Activated CD8-positive, alpha-beta T cell treated with anti-CD3 and anti-CD28 coated beads for 36 hours (primary cell): ENCODE measurements around the gene VSIG8. TPM values are rescaled to one million over a fixed set of nuclear protein-coding genes. Genes with fewer than 3 reads are reported as not detected.

ENCODE experiments used
- ATAC-seq: fragments of 200-7000 bp; cut with Tn5 transposase; one replicate; pipeline ENCODE4 v1.10.0; 2021; ENCODE audit warnings: mild to moderate bottlenecking, moderate library complexity
- CTCF ChIA-PET: fragments of 350-600 bp; sonication (Branson Sonifier 250); formaldehyde crosslinking; loops from one replicate; lab custom pipeline; 2021; ENCODE audit warnings: antibody characterized with exemption; lab: Charles Lee
- POLR2A ChIA-PET: fragments of 350-600 bp; sonication (Branson Sonifier 250); formaldehyde crosslinking; loops from one replicate; lab custom pipeline; 2021; ENCODE audit warnings: antibody characterized with exemption; lab: Charles Lee
- DNase-seq: peaks from one replicate; pipeline ENCODE4 v3.0.0-alpha.2; 2020
- H3K27ac Mint-ChIP-seq: one replicate; pipeline ENCODE4 v1.8.0; 2021; ENCODE audit warnings: mild to moderate bottlenecking, mixed read lengths
- H3K27me3 Mint-ChIP-seq: one replicate; pipeline ENCODE4 v1.8.0; 2021; ENCODE audit warnings: mixed read lengths
- H3K36me3 Mint-ChIP-seq: one replicate; pipeline ENCODE4 v1.8.0; 2021; ENCODE audit warnings: low read depth, mixed read lengths
- H3K4me1 Mint-ChIP-seq: one replicate; pipeline ENCODE4 v1.8.0; 2021; ENCODE audit warnings: low read depth, mixed read lengths
- H3K4me3 Mint-ChIP-seq: one replicate; pipeline ENCODE4 v1.8.0; 2021; ENCODE audit warnings: mild to moderate bottlenecking, moderate library complexity, mixed read lengths
- H3K9me3 Mint-ChIP-seq: one replicate; pipeline ENCODE4 v1.8.0; 2021; ENCODE audit warnings: mixed read lengths
- CTCF ChIP-seq: fragments of 200-600 bp; IDR thresholded peaks from one replicate; pipeline ENCODE4 v1.8.0; 2022; ENCODE audit warnings: antibody characterized with exemption, mild to moderate bottlenecking
- intact Hi-C: fragments of 100-400 bp; cut with micrococcal nuclease; formaldehyde crosslinking; loops from one replicate; pipeline ENCODE4 v1.10.0; 2022
- total RNA-seq, 2 experiments: library from RNA; stranded (reverse); gene quantifications; one replicate each; pipeline ENCODE4 v1.2.3, GENCODE V29; 2021

The VSIG8 gene
- total RNA-seq, 2 experiments from 2014 or later: not detected

DNA sequence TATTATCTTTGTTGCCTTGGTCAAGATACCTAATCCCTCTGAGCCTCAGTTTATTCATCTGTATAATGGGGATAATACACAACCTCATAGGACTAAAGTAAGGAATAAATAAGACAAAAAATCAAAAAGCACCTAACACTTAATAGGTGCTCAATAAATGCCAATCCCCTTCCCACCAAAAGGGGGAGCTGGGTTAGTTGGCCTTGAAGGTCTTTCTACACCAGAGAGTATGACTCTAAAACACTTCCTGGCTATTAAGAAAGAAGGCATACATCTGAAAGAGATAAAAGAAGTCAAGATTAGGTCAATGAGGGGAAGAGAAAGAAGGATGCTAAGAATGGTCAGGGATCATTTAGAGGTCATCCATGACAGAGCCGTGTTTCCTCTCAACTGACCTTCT is 11.1 kb downstream of the VSIG8 start:
- Mint-ChIP-seq H3K36me3 (no peaks in the 10 kb centered on the region), H3K27ac (no peak overlapping the region), H3K9me3 (no peaks in the 10 kb centered on the region), H3K27me3 (no peaks in the 10 kb centered on the region), H3K4me3 (no peak overlapping the region), H3K4me1 (peaks cover 25% of the 10 kb centered on the region)
- CTCF ChIA-PET: interaction anchor here (0.9 to 7.9 kb wide), 10 partner anchors 12 to 165 kb away, joined by 3 to 57 read pairs (median 4); partner anchors contain the start of gene FCRL6
- DNase-seq: no peak
- no peak for TF ChIP-seq CTCF
- POLR2A ChIA-PET: interaction anchor here (1.2 to 1.4 kb wide), 3 partner anchors 10 to 74 kb away, joined by 3 to 4 read pairs (median 3); partner anchors contain the start of gene TAGLN2
- intact Hi-C loops: no loop called here
- no peak for ATAC-seq

DNA sequence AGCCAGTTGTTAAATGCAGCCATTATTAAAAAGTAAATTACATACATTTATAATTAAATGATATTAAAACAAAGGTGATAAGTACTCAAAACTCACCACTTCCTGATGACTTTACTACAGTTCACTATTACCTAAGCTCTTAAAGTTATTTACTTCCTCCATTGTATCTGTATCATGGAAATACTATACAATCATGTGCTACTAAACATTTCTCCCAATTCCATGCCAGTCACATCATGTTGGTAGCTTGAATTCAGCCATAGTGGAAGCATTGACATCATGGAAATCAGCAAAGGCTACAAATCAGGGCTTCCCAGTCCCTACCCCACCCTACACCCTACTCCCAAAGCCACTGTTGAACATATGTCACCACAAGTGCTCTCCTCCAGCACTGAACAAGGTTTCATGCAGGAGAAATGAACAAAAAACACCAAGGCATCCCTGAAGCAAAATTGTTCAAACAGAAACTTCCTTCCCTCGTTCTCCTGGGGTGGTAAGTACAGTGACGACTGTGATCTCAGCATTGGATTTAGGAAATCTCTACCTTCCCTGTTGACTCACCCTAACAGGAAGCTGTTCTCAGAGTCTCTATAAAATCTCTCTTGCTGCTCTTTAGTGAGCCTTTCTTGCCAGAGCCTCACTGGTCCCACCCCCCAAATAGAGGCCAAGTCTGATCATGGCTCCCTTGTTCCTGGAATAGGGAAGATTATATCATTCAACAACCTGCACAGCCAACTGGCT is 12.7 kb downstream of the VSIG8 start:
- Mint-ChIP-seq H3K4me1 (peaks cover 19% of the 10 kb centered on the region), H3K27me3 (no peaks in the 10 kb centered on the region), H3K4me3 (no peak overlapping the region), H3K9me3 (no peaks in the 10 kb centered on the region), H3K27ac (no peak overlapping the region), H3K36me3 (no peaks in the 10 kb centered on the region)
- DNase-seq: no peak
- intact Hi-C loops: no loop called here
- ChIA-PET CTCF (interaction anchor here (1.6 to 7.9 kb wide), 6 partner anchors 17 to 197 kb away, joined by 4 to 57 read pairs (median 9); partner anchors contain the start of gene FCRL6), POLR2A (interaction anchor here (0.9 to 1.4 kb wide), 3 partner anchors 9 to 23 kb away, joined by 3 to 4 read pairs (median 3); partner anchors contain the start of gene SLAMF8)
- ATAC-seq: no peak
- no peak for TF ChIP-seq CTCF

DNA sequence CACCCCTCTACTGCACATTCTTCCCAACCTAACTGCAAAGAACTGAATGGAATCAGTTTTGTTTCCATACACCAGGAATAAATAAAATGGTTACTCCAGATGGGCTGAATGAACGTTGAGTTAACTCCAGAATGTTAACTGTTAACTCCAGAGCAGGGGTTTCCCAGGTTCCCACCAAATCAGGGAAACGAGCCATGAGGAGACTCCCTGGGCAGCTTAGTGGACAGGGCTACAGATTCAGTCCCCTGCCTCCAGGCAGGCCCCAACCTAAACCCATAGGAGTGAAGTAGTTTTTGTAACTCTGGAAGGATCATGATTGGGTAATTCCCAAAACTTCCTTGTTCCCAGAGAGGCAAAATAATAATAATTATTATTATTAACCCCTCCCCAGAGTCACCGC is 14.1 kb downstream of the VSIG8 start:
- H3K27ac Mint-ChIP-seq: no peak overlapping the region
- TF ChIP-seq CTCF: no peak
- intact Hi-C loops: no loop called here
- peaks cover 13% of the 10 kb centered on the region for H3K4me1 Mint-ChIP-seq
- no peaks in the 10 kb centered on the region for H3K36me3 Mint-ChIP-seq
- H3K9me3 Mint-ChIP-seq: no peaks in the 10 kb centered on the region
- ATAC-seq (no peak), DNase-seq (no peak)
- CTCF ChIA-PET: interaction anchor here (1.7 to 7.9 kb wide), 2 partner anchors 43 to 47 kb away, joined by 5 to 57 read pairs; partner anchors contain the start of gene FCRL6
- H3K27me3 Mint-ChIP-seq: no peaks in the 10 kb centered on the region
- H3K4me3 Mint-ChIP-seq: no peak overlapping the region
- POLR2A ChIA-PET: no interaction called here

GRCh38 chr1:159847231-159847630 is 15.2 kb downstream of the VSIG8 start:
- POLR2A ChIA-PET: no interaction called here
- Mint-ChIP-seq H3K27me3 (no peaks in the 10 kb centered on the region), H3K4me1 (peaks cover 8% of the 10 kb centered on the region), H3K9me3 (no peaks in the 10 kb centered on the region), H3K36me3 (no peaks in the 10 kb centered on the region), H3K4me3 (no peak overlapping the region), H3K27ac (no peak overlapping the region)
- intact Hi-C loops: no loop called here
- DNase-seq (no peak), ATAC-seq (no peak)
- TF ChIP-seq CTCF: no peak
- CTCF ChIA-PET: interaction anchor here (1.7 to 7.9 kb wide), 2 partner anchors 44 to 46 kb away, joined by 5 to 57 read pairs; partner anchors contain the start of gene FCRL6
